Activated CD4-positive, alpha-beta memory T cell treated with anti-CD3 and anti-CD28 coated beads for 36 hours (primary cell): ENCODE results near the gene TBC1D5. TPM values are rescaled to one million over a fixed set of nuclear protein-coding genes. Genes with fewer than 3 reads are reported as not detected.

Source experiments
- CTCF ChIA-PET: fragments of 350-600 bp; sonication (Branson Sonifier 250); formaldehyde crosslinking; loops from one replicate; lab custom pipeline; 2021; ENCODE audit warnings: antibody characterized with exemption, inconsistent platforms; lab: Charles Lee
- POLR2A ChIA-PET: fragments of 350-600 bp; sonication (Branson Sonifier 250); formaldehyde crosslinking; loops from one replicate; lab custom pipeline; 2021; ENCODE audit warnings: antibody characterized with exemption; lab: Charles Lee
- DNase-seq: peaks from one replicate; pipeline ENCODE4 v3.0.0-alpha.2; 2020
- H3K27ac Mint-ChIP-seq: one replicate; pipeline ENCODE4 v1.8.0; 2021; ENCODE audit warnings: mixed read lengths
- H3K27me3 Mint-ChIP-seq: one replicate; pipeline ENCODE4 v1.8.0; 2021; ENCODE audit warnings: mixed read lengths
- H3K36me3 Mint-ChIP-seq: one replicate; pipeline ENCODE4 v1.8.0; 2021; ENCODE audit warnings: mixed read lengths
- H3K4me1 Mint-ChIP-seq: one replicate; pipeline ENCODE4 v1.8.0; 2021; ENCODE audit warnings: low read depth, mixed read lengths
- H3K4me3 Mint-ChIP-seq: one replicate; pipeline ENCODE4 v1.8.0; 2021; ENCODE audit warnings: mild to moderate bottlenecking, mixed read lengths
- H3K9me3 Mint-ChIP-seq: one replicate; pipeline ENCODE4 v1.8.0; 2021; ENCODE audit warnings: mixed read lengths
- intact Hi-C: fragments of 100-400 bp; cut with micrococcal nuclease; formaldehyde crosslinking; loops from one replicate; pipeline ENCODE4 v1.15.1; 2023
- total RNA-seq, 2 experiments: library from RNA; stranded (reverse); gene quantifications; one replicate each; pipeline ENCODE4 v1.2.3, GENCODE V29; 2021

TBC1D5 gene
- total RNA-seq, 2 experiments from 2014 or later, result 49.2 to 53.7 TPM

DNA sequence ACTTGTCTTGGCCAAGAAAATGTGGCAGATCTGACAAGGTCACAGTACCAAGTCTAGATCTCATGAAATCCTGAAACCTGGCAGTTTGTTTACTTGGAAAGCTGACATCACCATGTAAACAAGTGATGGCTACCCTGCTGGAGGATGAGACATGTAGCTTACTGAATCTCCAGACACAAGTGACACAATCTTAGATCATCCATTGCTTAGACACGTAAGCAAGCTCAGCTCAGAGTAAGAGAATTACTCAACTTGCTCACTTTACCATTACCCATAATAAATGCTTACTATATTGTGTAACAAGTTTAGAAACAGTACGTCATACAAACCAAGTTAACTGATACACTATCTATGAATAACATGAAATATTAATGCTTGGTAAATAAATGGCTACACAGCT lies 263.8 kb downstream of the TBC1D5 start:
- Mint-ChIP-seq H3K36me3 (no peaks in the 10 kb centered on the region), H3K27me3 (no peaks in the 10 kb centered on the region), H3K4me1 (no peaks in the 10 kb centered on the region), H3K27ac (no peak overlapping the region), H3K4me3 (no peak overlapping the region), H3K9me3 (no peaks in the 10 kb centered on the region)
- ChIA-PET CTCF (no interaction called here), POLR2A (no interaction called here)
- intact Hi-C loops, result no loop called here
- no peak for DNase-seq

DNA sequence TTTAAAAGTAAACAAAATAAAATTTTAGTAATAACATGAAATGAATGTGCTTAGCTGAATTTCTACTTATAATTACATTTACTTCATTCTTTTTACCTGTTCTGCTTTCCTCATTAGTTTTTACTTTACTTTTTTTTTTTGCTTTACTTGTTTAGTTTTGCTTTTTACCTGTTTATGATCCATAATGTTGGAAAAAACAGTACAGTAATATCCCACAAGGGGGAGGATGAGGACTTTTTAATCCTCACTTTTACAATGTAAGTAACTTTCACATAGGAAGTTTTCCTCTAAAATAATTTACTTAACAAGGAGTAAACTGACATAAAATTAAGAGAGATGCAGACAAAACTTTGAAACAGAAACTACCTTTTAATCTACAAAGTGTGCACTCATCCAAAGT lies 268.7 kb downstream of the TBC1D5 start:
- intact Hi-C loops, result no loop called here
- peaks cover 6% of the 10 kb centered on the region for H3K36me3 Mint-ChIP-seq
- no peaks in the 10 kb centered on the region for H3K27me3 Mint-ChIP-seq
- CTCF ChIA-PET, result no interaction called here
- no peak for DNase-seq
- H3K9me3 Mint-ChIP-seq, result no peaks in the 10 kb centered on the region
- no peaks in the 10 kb centered on the region for H3K4me1 Mint-ChIP-seq
- POLR2A ChIA-PET, result interaction anchor here (0.6 kb wide), 1 partner anchor 97 kb away, joined by 3 read pairs; no protein-coding TSS in a partner anchor
- H3K4me3 Mint-ChIP-seq, result no peak overlapping the region
- H3K27ac Mint-ChIP-seq, result no peak overlapping the region

DNA sequence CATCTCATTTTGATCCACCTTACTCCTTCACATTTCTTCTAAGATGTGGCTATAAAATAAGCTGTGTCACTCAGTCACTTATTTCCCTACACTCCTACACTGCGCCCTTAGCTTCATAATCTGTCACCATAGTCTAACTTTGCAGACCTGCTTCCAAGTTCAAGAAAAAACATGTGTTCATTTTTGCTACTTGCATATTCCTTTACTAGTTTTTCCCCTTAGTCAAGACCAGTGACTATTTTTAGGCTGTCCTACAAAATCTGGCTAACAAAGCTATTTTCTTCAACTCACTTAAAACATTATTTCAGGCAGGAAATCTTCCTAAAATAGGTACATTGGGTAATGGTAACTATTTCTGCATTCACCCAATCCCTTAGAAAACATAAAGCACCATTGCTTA lies 272.5 kb downstream of the TBC1D5 start:
- no peak overlapping the region for H3K4me3 Mint-ChIP-seq
- H3K27ac Mint-ChIP-seq, result no peak overlapping the region
- no peak for DNase-seq
- peaks cover 10% of the 10 kb centered on the region for H3K36me3 Mint-ChIP-seq
- H3K27me3 Mint-ChIP-seq, result no peaks in the 10 kb centered on the region
- ChIA-PET POLR2A (no interaction called here), CTCF (interaction anchor here (0.5 kb wide), 1 partner anchor 12 kb away, joined by 3 read pairs; no protein-coding TSS in a partner anchor)
- H3K9me3 Mint-ChIP-seq, result no peaks in the 10 kb centered on the region
- no peaks in the 10 kb centered on the region for H3K4me1 Mint-ChIP-seq
- intact Hi-C loops, result no loop called here

DNA sequence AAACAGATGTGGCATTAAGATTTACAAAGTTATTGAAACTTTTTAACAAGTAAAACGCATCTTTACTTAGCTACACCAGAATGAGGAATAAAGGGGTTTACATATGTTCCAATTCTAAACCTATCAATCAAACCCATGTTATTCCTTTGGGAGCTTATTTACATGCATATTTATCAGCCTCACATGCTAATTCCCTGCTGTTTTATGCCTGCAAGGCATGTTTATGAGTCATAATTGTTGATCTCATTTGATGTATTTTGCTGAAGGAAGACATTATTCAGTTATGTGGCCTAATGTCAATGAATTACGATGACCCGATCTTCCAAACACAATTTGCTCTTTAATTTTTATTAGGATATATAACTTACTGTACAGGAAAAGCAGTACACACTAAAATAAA lies 272.9 kb downstream of the TBC1D5 start:
- Mint-ChIP-seq H3K27ac (no peak overlapping the region), H3K4me1 (no peaks in the 10 kb centered on the region), H3K9me3 (no peaks in the 10 kb centered on the region), H3K4me3 (no peak overlapping the region), H3K27me3 (no peaks in the 10 kb centered on the region), H3K36me3 (peaks cover 10% of the 10 kb centered on the region)
- ChIA-PET POLR2A (no interaction called here), CTCF (no interaction called here)
- no peak for DNase-seq
- intact Hi-C loops, result no loop called here

DNA sequence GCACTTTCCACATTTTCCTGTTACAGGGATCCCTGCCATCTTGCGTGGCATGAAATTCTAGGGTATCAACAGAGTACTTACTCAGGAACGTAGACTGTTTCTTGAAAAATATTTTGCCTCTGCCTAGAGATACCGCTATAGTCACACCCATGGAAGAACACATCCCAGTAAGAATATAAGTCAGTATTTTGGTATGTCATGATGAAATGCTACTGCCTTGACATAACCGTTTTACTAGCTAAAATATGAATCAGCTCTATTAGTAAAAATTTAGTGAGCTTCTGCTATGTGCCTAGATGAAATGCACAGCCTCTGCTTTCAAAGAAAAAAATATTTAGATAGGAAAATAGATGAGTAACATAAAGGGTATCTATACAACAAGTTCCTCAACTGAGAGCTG lies 276.4 kb downstream of the TBC1D5 start:
- Mint-ChIP-seq H3K4me1 (no peaks in the 10 kb centered on the region), H3K4me3 (no peak overlapping the region), H3K36me3 (peaks cover 10% of the 10 kb centered on the region), H3K9me3 (no peaks in the 10 kb centered on the region), H3K27ac (no peak overlapping the region), H3K27me3 (no peaks in the 10 kb centered on the region)
- ChIA-PET POLR2A (no interaction called here), CTCF (no interaction called here)
- intact Hi-C loops, result no loop called here
- DNase-seq, result no peak

- CTCF ChIA-PET, result no interaction called here
- no peak for DNase-seq
- Mint-ChIP-seq H3K27ac (no peak overlapping the region), H3K27me3 (no peaks in the 10 kb centered on the region), H3K4me3 (no peak overlapping the region), H3K36me3 (peaks cover 8% of the 10 kb centered on the region), H3K9me3 (no peaks in the 10 kb centered on the region), H3K4me1 (no peaks in the 10 kb centered on the region)
- intact Hi-C loops, result no loop called here
- POLR2A ChIA-PET, result no interaction called here
Observed at GRCh38 chr3:17459470-17459993, 282.9 kb downstream of the TBC1D5 start.

- Mint-ChIP-seq H3K4me3 (no peak overlapping the region), H3K36me3 (peaks cover 5% of the 10 kb centered on the region), H3K27ac (no peak overlapping the region), H3K4me1 (no peaks in the 10 kb centered on the region), H3K9me3 (no peaks in the 10 kb centered on the region), H3K27me3 (no peaks in the 10 kb centered on the region)
- intact Hi-C loops, result no loop called here
- ChIA-PET CTCF (no interaction called here), POLR2A (no interaction called here)
- DNase-seq, result no peak
Observed at GRCh38 chr3:17456650-17457049, 285.8 kb downstream of the TBC1D5 start.

DNA sequence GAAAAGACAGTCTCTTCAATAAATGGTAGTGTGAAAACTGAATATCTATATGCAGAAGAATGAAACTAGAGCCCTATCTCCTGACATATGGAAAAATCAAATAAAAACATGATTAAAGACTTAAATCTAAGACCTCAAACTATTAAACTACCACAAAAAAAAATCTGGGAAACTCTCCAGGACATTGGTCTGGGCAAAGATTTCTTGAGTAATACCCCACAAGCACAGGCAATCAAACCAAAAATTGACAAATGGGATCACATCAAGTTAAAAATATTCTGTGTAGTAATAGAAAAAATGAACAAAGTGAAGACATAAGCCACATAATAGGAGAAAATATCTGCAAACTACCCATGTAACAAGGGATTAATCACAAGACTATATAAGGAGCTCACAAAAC lies 286.4 kb downstream of the TBC1D5 start:
- ChIA-PET POLR2A (no interaction called here), CTCF (no interaction called here)
- Mint-ChIP-seq H3K4me3 (no peak overlapping the region), H3K4me1 (no peaks in the 10 kb centered on the region), H3K9me3 (no peaks in the 10 kb centered on the region), H3K36me3 (peaks cover 8% of the 10 kb centered on the region), H3K27me3 (no peaks in the 10 kb centered on the region), H3K27ac (no peak overlapping the region)
- DNase-seq, result no peak
- intact Hi-C loops, result no loop called here

- POLR2A ChIA-PET, result no interaction called here
- Mint-ChIP-seq H3K27me3 (no peaks in the 10 kb centered on the region), H3K36me3 (peaks cover 10% of the 10 kb centered on the region), H3K9me3 (no peaks in the 10 kb centered on the region), H3K4me3 (no peak overlapping the region), H3K4me1 (no peaks in the 10 kb centered on the region), H3K27ac (no peak overlapping the region)
- CTCF ChIA-PET, result no interaction called here
- intact Hi-C loops, result no loop called here
- no peak for DNase-seq
Observed at GRCh38 chr3:17444865-17445264, 297.6 kb downstream of the TBC1D5 start.

DNA sequence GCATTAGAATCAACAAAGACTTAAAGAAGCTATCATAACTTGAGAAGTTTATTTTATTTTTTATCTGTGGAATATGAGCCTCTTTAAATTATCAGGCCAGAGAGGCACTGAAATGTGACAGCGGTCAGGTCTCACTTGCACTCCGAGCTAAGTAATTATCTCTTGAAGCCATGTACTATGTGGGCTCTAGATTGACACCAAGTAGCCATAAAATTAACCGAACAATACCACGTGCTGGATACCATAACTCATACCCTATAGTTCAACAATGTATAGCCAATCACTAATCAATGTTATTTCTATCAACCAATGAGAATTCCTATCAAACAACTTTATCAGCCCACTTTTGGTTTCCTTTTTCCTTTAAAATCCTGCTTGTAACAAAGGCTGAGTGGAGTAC lies 299.3 kb downstream of the TBC1D5 start:
- Mint-ChIP-seq H3K27ac (no peak overlapping the region), H3K27me3 (no peaks in the 10 kb centered on the region), H3K36me3 (peaks cover 14% of the 10 kb centered on the region), H3K9me3 (peaks cover 5% of the 10 kb centered on the region), H3K4me1 (no peaks in the 10 kb centered on the region), H3K4me3 (no peak overlapping the region)
- ChIA-PET POLR2A (no interaction called here), CTCF (no interaction called here)
- DNase-seq, result no peak
- intact Hi-C loops, result no loop called here

GRCh38 chr3:17442332-17443049 lies 299.9 kb downstream of the TBC1D5 start:
- Mint-ChIP-seq H3K27ac (no peak overlapping the region), H3K9me3 (peaks cover 9% of the 10 kb centered on the region), H3K36me3 (peaks cover 17% of the 10 kb centered on the region), H3K27me3 (no peaks in the 10 kb centered on the region), H3K4me1 (no peaks in the 10 kb centered on the region), H3K4me3 (no peak overlapping the region)
- intact Hi-C loops, result no loop called here
- no peak for DNase-seq
- ChIA-PET POLR2A (no interaction called here), CTCF (no interaction called here)

DNA sequence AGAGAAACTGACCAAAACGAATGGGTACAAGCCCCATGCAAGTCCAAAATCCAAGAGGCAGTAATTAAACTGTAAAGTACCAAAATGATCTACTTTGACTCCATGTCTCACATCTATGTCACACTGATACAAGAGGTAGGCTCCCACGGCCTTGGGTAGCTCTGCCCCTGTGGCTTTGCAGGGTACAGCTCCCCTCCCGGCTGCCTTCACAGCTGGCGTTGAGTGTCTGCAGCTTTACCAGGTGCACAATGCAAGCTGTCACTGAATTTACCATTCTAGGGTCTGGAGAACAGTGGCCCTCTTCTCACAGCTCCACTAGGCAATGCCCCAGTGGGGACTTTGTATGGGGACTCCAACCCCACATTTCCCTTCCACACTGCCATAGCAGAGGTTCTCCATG lies 308.6 kb downstream of the TBC1D5 start:
- intact Hi-C loops, result loop anchor here (5.0 kb wide), 1 partner anchor 253 kb away; no protein-coding TSS in a partner anchor
- POLR2A ChIA-PET, result no interaction called here
- Mint-ChIP-seq H3K27ac (no peak overlapping the region), H3K27me3 (no peaks in the 10 kb centered on the region), H3K9me3 (peaks cover 9% of the 10 kb centered on the region), H3K4me3 (no peak overlapping the region), H3K36me3 (peaks cover 6% of the 10 kb centered on the region), H3K4me1 (no peaks in the 10 kb centered on the region)
- DNase-seq, result no peak
- CTCF ChIA-PET, result interaction anchor here (0.5 kb wide), 1 partner anchor 172 kb away, joined by 3 read pairs; no protein-coding TSS in a partner anchor

DNA sequence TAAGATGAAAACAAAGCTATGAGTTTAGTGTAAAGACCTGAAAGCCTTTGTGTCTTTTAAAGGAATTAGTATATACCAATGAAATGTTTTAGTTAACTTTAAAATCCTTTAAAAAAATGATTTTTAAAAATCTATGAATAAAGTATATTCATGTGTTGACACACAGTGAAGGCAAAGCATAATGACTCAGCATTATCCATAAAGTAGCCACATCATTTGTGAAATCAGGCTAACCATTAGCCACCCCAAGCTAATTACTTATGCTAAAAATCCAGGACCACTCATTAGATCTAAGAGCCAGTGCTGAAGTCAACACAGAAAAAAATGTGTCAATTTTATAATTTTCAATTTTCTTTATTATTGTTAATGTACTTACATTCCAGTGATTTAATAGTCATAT lies 310.2 kb downstream of the TBC1D5 start:
- no peak for DNase-seq
- intact Hi-C loops, result loop anchor here (5.0 kb wide), 1 partner anchor 255 kb away; no protein-coding TSS in a partner anchor
- no peaks in the 10 kb centered on the region for H3K4me1 Mint-ChIP-seq
- no peaks in the 10 kb centered on the region for H3K27me3 Mint-ChIP-seq
- ChIA-PET CTCF (interaction anchor here (0.5 to 1.6 kb wide), 3 partner anchors 310 to 562 kb away, joined by 3 to 8 read pairs (median 4); partner anchors contain the start of gene TBC1D5), POLR2A (no interaction called here)
- H3K27ac Mint-ChIP-seq, result no peak overlapping the region
- H3K9me3 Mint-ChIP-seq, result no peaks in the 10 kb centered on the region
- no peak overlapping the region for H3K4me3 Mint-ChIP-seq
- no peaks in the 10 kb centered on the region for H3K36me3 Mint-ChIP-seq
